ENCODE measurements around the gene VSIG2. TPM values are rescaled to one million over a fixed set of nuclear protein-coding genes. Genes with fewer than 3 reads are reported as not detected.
A peak's percentile ranks its signal among the peaks of the same experiment; 100 is the strongest.

Gene VSIG2
- total and polyA plus RNA-seq, 5 donors = 0.43 to 1.4 (median 1.0) TPM

DNA sequence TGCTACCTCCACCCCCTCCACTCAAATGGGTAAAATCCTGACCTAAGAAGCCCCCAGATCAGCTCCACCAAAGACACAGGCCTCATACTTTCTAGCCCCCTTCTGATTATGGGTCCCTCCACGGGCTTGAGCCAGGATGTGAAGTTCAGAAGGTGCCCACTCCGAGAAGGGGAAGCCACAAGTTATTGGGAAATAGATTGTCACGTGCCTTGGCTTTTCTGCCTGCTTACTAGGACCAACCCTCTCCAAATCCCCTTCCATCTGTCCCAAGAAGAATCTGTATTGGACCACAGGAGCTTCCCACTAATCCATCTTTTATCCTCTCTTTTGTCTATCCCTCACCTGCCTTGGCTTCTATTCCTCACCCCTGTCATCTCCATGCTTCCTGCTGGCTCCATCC lies 15.3 kb downstream of the VSIG2 start:
- Histone ChIP-seq H3K4me3 (ENCODE audit: low read length) (no peak overlapping the region), H3K27me3 (ENCODE audit: control insufficient read depth, insufficient read depth) (no peaks in the 10 kb centered on the region), H3K27ac (ENCODE audit: low read length) (no peak overlapping the region), H3K9me3 (ENCODE audit: control insufficient read depth, low read length) (no peaks in the 10 kb centered on the region), H3K4me1 (ENCODE audit: control insufficient read depth, insufficient read depth, low read length) (no peaks in the 10 kb centered on the region)
- ATAC-seq (no peak), DNase-seq (no peak)
- 68% methylated on average over 3 of the region's 3 CpGs for WGBS
- intact Hi-C loops (cut with DNase I) = no loop called here

DNA sequence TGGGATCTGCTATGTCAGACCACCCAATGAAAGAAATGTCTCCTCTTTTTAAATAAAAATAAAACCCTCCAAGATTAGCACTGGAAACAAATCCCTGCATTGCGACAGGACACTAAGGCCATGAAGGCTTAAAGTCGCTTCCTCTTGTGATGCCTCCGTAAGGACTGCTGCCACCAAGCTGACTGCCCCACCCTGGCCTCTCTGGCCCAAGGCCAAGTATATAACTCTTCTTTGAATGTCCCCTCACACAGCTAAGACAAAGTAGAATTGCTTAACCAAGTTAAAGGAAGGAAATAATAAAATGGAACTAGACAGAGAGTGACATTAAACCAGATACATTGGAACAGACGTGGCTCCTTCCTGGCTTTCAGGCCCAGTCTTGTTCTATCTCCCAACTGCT lies 19.8 kb downstream of the VSIG2 start:
- Histone ChIP-seq H3K27me3 (ENCODE audit: control insufficient read depth, insufficient read depth) (no peaks in the 10 kb centered on the region), H3K27ac (ENCODE audit: low read length) (no peak overlapping the region), H3K4me3 (ENCODE audit: low read length) (no peak overlapping the region), H3K4me1 (ENCODE audit: control insufficient read depth, insufficient read depth, low read length) (no peaks in the 10 kb centered on the region), H3K9me3 (ENCODE audit: control insufficient read depth, low read length) (no peaks in the 10 kb centered on the region)
- ATAC-seq (peak in 1 of 2 donors; percentile 78), DNase-seq (peak; percentile 42 to 74 (median 67))
- 80% methylated on average over 4 of the region's 4 CpGs for WGBS
- intact Hi-C loops (cut with DNase I) = no loop called here

DNA sequence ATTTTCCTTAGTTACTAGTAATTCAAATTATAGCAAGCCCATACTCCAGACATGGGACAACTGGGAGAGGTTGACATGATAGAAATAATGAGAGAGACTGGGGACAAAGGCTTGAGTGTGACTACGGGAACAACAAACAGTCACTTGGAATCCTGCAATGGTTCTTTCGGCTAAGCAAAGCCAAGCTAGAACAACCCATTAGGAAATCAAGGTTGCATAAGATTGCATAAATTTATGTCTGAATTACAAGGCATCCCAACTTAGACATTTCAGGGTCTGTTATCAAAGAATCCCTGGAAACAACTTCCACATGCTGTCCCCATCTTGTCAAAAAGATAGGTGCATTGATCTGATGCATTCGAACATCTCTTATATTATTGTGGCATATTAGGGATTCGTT lies 22.5 kb downstream of the VSIG2 start:
- Histone ChIP-seq H3K27ac (ENCODE audit: low read length) (no peak overlapping the region), H3K4me1 (ENCODE audit: control insufficient read depth, insufficient read depth, low read length) (peaks cover 5% of the 10 kb centered on the region), H3K9me3 (ENCODE audit: control insufficient read depth, low read length) (no peaks in the 10 kb centered on the region), H3K27me3 (ENCODE audit: control insufficient read depth, insufficient read depth) (no peaks in the 10 kb centered on the region), H3K4me3 (ENCODE audit: low read length) (no peak overlapping the region)
- WGBS = 89% methylated on average over 4 of the region's 4 CpGs
- no peak for DNase-seq
- intact Hi-C loops (cut with DNase I) = no loop called here
- no peak for ATAC-seq

DNA sequence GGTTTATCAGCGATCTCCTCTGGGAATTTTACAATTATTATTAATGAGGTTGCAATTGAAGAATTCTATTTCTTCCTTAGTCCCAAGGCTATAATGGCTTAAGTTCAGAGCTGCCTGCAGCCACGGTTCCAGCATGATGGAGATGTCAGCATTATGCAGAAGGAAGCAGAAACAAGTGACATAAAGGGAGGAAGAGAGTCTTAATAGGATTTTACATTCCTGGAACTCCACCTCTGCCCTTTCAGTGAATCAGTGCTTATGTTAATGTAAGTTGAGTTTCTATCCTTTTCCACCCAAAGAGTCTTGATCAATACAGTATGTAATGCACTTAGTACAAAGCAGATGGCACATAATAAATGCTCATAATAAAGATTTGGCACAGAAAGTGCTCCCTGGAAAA lies 23.9 kb downstream of the VSIG2 start:
- WGBS = 79% methylated on average over 2 of the region's 2 CpGs
- intact Hi-C loops (cut with DNase I) = no loop called here
- no peak overlapping the region for H3K27ac ChIP-seq (ENCODE audit: low read length)
- no peak for ATAC-seq
- peaks cover 5% of the 10 kb centered on the region for H3K4me1 ChIP-seq (ENCODE audit: control insufficient read depth, insufficient read depth, low read length)
- no peak for DNase-seq
- H3K9me3 ChIP-seq (ENCODE audit: control insufficient read depth, low read length) = no peaks in the 10 kb centered on the region
- no peak overlapping the region for H3K4me3 ChIP-seq (ENCODE audit: low read length)
- H3K27me3 ChIP-seq (ENCODE audit: control insufficient read depth, insufficient read depth) = no peaks in the 10 kb centered on the region

DNA sequence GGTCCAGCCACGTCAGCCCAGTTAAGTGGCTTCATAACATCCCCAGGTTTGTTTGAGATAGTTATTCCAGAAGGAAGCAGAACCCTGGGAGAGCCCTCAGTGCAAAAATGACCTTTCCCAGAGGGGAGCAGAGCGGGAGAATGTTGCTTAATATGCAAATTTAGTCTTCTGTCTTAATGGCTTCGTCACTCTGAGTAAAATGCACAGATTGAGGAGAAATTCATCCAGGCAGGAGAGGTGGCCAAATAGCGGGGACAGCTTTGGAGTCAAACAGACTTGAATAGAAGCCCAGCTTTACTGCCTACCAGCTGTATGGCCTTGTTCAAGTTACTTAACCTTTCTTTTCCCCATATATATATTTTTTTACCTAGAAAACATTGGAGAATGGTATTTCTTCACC lies 24.6 kb downstream of the VSIG2 start:
- Histone ChIP-seq H3K27ac (ENCODE audit: low read length) (no peak overlapping the region), H3K27me3 (ENCODE audit: control insufficient read depth, insufficient read depth) (no peaks in the 10 kb centered on the region), H3K4me3 (ENCODE audit: low read length) (no peak overlapping the region), H3K9me3 (ENCODE audit: control insufficient read depth, low read length) (no peaks in the 10 kb centered on the region), H3K4me1 (ENCODE audit: control insufficient read depth, insufficient read depth, low read length) (peaks cover 5% of the 10 kb centered on the region)
- intact Hi-C loops (cut with DNase I) = no loop called here
- ATAC-seq = no peak
- no peak for DNase-seq
- 81% methylated on average over 4 of the region's 4 CpGs for WGBS

DNA sequence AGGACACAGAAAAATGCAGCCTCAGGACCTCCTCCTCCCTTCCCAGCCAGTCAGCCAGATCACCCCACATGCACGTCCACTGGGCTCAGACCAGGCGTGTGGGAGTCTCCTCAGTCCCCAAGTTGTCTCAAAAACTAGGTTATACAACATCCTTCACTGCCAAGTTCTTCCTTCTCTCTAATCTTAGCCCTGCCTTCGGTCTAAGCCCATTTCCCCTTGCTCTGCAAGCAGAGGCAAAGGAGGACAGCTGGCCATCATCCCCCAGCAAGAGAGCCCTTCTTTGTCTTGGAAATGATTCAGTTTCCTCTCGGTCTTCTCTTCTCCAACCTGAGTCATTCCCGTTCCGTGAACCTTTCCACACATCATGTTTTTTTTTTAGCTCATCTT lies 26.3 kb downstream of the VSIG2 start:
- DNase-seq = no peak
- WGBS = 12% methylated on average over 6 of the region's 6 CpGs
- Histone ChIP-seq H3K27ac (ENCODE audit: low read length) (peak overlapping the region; percentile 43), H3K4me3 (ENCODE audit: low read length) (no peak overlapping the region), H3K9me3 (ENCODE audit: control insufficient read depth, low read length) (no peaks in the 10 kb centered on the region), H3K4me1 (ENCODE audit: control insufficient read depth, insufficient read depth, low read length) (peaks cover 5% of the 10 kb centered on the region), H3K27me3 (ENCODE audit: control insufficient read depth, insufficient read depth) (no peaks in the 10 kb centered on the region)
- ATAC-seq = peak; percentile 54 to 77
- intact Hi-C loops (cut with DNase I) = no loop called here

DNA sequence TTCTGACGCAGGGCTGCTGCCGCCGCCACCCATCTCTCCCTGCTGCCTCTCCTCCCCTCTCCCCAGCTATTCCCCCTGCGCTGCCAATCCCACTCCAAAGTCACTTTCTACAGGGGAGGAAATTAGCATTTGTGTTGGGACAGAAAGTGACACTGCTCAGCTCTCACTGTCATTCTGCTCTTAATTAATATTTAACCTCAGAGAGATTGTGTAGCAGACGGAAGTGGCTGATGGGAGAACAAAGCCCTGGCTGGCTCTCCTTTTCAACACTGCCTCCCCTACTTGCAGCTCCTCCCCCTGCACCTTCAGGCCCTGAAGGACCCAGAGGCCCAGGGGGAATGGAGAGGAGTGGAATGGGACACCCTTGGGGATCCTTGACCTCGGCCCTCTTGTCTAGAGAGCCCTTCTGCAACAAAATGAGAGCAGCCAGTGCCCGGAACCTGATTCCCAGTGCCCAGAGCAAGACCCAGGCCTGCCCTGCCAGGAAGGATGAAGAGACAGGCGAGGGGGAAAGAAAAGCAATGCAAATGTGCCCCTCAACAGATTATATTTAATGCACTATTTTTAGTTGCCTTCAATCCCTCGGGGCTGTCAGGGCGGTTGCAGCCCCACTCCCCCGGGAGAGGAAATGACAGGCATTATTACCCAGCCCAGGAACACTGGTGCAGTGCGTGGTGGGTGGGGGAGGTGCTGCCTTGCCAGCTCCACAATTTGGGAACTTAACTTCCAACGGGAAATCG lies 26.9 kb downstream of the VSIG2 start:
- H3K27ac ChIP-seq (ENCODE audit: low read length) = no peak overlapping the region
- DNase-seq (peak; percentile 42 to 78 (median 63)), ATAC-seq (peak; percentile 62 to 74)
- no peaks in the 10 kb centered on the region for H3K27me3 ChIP-seq (ENCODE audit: control insufficient read depth, insufficient read depth)
- peaks cover 5% of the 10 kb centered on the region for H3K4me1 ChIP-seq (ENCODE audit: control insufficient read depth, insufficient read depth, low read length)
- H3K9me3 ChIP-seq (ENCODE audit: control insufficient read depth, low read length) = no peaks in the 10 kb centered on the region
- no peak overlapping the region for H3K4me3 ChIP-seq (ENCODE audit: low read length)
- 29% methylated on average over 14 of the region's 14 CpGs for WGBS
- intact Hi-C loops (cut with DNase I) = no loop called here

DNA sequence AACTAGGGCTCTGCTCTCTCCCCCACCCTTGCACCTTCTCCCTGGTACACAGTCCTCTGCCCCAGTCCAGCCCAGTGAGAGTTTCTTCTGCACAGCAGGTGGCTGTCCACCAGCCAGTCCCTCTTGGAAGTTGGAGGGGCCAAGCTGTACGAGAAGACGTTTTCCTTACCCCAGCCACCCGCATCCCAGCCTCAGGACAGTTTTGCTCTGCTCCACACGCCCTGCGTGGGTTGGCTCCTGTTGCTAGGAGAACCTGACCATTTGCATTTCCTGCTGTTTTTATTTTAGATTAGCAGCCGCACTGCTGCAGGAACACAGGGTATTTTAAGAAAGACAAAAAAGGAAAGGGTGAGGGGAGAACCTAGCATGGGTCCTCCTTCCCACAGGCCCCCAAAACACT lies 29.9 kb downstream of the VSIG2 start:
- Histone ChIP-seq H3K4me1 (ENCODE audit: control insufficient read depth, insufficient read depth, low read length) (peaks cover 5% of the 10 kb centered on the region), H3K9me3 (ENCODE audit: control insufficient read depth, low read length) (no peaks in the 10 kb centered on the region), H3K27ac (ENCODE audit: low read length) (no peak overlapping the region), H3K4me3 (ENCODE audit: low read length) (no peak overlapping the region), H3K27me3 (ENCODE audit: control insufficient read depth, insufficient read depth) (no peaks in the 10 kb centered on the region)
- ATAC-seq (no peak), DNase-seq (peak in 1 of 3 donors; percentile 47)
- intact Hi-C loops (cut with DNase I) = no loop called here
- WGBS = 34% methylated on average over 6 of the region's 6 CpGs

DNA sequence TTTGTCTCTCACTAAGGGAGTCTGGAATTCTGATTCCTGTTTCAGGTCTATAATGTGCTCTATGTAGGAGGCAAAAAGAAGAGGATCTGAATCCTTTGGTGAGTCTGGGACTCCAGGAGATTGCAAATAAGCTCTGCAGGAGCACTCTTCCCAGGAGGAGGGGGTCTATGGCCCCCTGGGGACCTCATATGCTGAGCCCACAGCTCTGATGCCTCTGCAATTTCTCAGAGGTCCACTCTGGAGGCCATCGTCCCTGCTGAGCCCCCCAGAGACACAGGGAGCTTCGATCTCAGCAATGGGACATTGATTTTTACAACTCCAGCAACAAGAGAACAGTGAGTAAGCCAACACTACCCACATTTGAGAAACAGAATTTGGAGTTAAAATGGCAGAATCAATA lies 32.5 kb downstream of the VSIG2 start:
- Histone ChIP-seq H3K4me3 (ENCODE audit: low read length) (no peak overlapping the region), H3K9me3 (ENCODE audit: control insufficient read depth, low read length) (no peaks in the 10 kb centered on the region), H3K27ac (ENCODE audit: low read length) (no peak overlapping the region), H3K4me1 (ENCODE audit: control insufficient read depth, insufficient read depth, low read length) (no peaks in the 10 kb centered on the region), H3K27me3 (ENCODE audit: control insufficient read depth, insufficient read depth) (no peaks in the 10 kb centered on the region)
- 62% methylated on average over 2 of the region's 2 CpGs for WGBS
- intact Hi-C loops (cut with DNase I) = no loop called here
- no peak for DNase-seq
- ATAC-seq = no peak

DNA sequence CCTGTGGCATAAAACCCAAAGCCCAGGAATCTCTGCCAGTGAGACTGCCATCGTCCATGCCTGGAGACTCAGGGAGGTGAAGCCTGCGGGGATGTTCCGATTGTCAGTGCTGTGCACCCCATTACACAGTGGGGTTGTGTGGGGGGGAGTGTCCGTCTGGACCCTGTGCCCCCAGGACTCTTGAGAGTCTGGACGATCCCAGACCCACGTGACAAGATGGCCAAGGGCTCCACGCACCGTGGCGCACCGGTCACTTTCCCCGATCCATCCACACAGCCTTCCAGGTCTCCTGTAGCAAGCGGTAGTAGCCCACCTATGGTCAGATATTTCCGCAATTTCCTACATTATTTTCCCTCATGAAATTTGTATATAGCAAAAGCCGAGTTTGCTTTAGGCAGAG lies 33.3 kb downstream of the VSIG2 start:
- no peaks in the 10 kb centered on the region for H3K9me3 ChIP-seq (ENCODE audit: control insufficient read depth, low read length)
- WGBS = 48% methylated on average over 14 of the region's 14 CpGs
- ATAC-seq (peak in 1 of 2 donors; percentile 23), DNase-seq (no peak)
- H3K4me1 ChIP-seq (ENCODE audit: control insufficient read depth, insufficient read depth, low read length) = no peaks in the 10 kb centered on the region
- no peak overlapping the region for H3K4me3 ChIP-seq (ENCODE audit: low read length)
- H3K27me3 ChIP-seq (ENCODE audit: control insufficient read depth, insufficient read depth) = no peaks in the 10 kb centered on the region
- H3K27ac ChIP-seq (ENCODE audit: low read length) = no peak overlapping the region
- intact Hi-C loops (cut with DNase I) = no loop called here

DNA sequence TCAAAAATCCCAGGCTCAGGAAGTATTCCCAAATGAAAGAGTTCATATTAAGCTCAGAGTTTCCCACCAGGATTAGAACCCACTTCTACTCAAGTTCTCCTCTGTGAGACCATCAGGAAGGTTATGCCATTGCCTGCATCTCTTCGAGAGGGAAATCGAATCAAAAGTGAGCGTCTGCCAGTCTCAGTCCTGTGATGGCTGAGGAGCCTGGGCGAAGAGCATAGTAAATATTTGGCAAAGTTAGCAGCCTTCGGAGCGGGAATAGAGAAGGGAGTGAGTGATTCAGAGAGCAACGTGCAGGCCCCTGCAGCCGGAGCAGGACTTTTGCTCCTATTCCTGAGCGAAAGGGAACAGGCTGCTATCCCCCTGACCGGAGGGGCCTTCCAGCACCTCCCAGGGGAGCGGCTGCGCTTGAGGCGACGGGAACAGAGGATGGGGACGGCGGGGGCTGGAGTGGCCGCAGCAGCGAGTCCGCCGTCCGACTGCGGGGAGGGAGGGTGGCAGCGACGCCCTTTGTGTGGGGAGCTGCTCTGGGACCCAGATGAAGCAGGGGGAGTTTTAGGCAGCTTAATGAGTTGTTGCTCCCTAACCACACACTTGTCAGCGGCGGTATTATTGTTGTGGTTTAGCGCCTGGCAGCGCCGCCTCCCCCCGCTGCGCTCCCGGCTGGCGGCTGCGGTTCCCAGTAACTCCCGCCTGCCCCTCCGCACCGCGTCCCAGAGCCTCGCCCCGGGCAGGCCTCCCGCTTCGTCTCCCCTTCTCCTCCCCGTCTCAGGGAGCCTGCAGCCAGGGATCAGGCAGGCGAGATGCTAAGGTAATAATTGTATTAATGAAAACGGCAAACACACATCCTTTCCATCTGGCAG lies 34.0 kb downstream of the VSIG2 start:
- Histone ChIP-seq H3K27ac (ENCODE audit: low read length) (peak overlapping the region; percentile 44), H3K27me3 (ENCODE audit: control insufficient read depth, insufficient read depth) (no peaks in the 10 kb centered on the region), H3K4me3 (ENCODE audit: low read length) (peak overlapping the region; percentile 19), H3K4me1 (ENCODE audit: control insufficient read depth, insufficient read depth, low read length) (no peaks in the 10 kb centered on the region), H3K9me3 (ENCODE audit: control insufficient read depth, low read length) (no peaks in the 10 kb centered on the region)
- ATAC-seq = peak; percentile 56 to 71
- under 1% methylated on average over 45 of the region's 45 CpGs for WGBS
- intact Hi-C loops (cut with DNase I) = no loop called here
- peak; percentile 33 to 82 (median 66) for DNase-seq
